ENCODE measurements around the gene UGT1A6. TPM values are rescaled to one million over a fixed set of nuclear protein-coding genes. Genes with fewer than 3 reads are reported as not detected.

The UGT1A6 gene
- total and polyA plus RNA-seq, 12 donors = not detected

DNA sequence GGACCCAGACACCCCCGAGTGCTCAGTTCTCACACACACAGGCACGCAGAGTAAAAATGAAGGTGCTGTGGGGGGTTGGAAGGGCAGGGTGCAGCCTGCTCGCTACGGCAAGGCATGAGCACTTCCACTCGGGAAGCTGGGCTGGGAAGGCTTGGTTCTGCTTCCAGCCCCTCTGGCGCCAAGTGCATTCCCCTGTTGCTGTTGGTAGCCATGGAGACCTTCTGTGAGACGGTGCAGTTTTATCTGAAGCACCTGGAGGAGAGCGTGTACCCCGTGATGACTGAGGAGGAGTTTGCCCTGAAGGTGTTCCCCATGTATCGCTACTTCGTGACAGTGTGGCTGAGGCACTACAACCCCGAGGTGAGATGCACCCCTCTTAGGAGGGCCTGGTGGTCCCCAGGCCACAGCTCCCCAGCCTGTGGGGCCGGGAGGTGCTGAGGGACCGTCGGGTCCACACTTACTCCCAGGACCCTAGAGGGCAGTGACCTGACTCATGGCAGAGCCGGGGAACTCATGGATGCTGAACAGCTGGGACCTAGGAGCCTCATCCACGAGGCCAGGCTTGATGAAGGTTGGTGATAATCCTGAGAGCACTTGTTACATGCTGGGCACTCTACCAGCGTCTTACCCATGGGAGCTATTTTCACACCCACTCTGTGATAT, 100.9 kb downstream of the UGT1A6 start:
- TF ChIP-seq, protein P1, sequence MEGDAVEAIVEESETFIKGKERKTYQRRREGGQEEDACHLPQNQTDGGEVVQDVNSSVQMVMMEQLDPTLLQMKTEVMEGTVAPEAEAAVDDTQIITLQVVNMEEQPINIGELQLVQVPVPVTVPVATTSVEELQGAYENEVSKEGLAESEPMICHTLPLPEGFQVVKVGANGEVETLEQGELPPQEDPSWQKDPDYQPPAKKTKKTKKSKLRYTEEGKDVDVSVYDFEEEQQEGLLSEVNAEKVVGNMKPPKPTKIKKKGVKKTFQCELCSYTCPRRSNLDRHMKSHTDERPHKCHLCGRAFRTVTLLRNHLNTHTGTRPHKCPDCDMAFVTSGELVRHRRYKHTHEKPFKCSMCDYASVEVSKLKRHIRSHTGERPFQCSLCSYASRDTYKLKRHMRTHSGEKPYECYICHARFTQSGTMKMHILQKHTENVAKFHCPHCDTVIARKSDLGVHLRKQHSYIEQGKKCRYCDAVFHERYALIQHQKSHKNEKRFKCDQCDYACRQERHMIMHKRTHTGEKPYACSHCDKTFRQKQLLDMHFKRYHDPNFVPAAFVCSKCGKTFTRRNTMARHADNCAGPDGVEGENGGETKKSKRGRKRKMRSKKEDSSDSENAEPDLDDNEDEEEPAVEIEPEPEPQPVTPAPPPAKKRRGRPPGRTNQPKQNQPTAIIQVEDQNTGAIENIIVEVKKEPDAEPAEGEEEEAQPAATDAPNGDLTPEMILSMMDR (IDR thresholded peaks at IDR 0.05) = no peak
- no peaks in the 10 kb centered on the region for H3K4me1 ChIP-seq
- WGBS, 2 donors = 73 to 76% methylated on average over 18 of the region's 18 CpGs
- ATAC-seq (no peak), DNase-seq (no peak)
- H3K27ac ChIP-seq = no peak overlapping the region
- no peaks in the 10 kb centered on the region for H3K36me3 ChIP-seq
- H3K9me3 ChIP-seq = peaks cover 0 to 4% (median 0%) of the 10 kb centered on the region in 11 donors
- no peak overlapping the region for H3K4me3 ChIP-seq
- intact Hi-C loops (cut with DNase I) = no loop called here
- peaks cover 0 to 7% (median 0%) of the 10 kb centered on the region in 7 donors for H3K27me3 ChIP-seq

DNA sequence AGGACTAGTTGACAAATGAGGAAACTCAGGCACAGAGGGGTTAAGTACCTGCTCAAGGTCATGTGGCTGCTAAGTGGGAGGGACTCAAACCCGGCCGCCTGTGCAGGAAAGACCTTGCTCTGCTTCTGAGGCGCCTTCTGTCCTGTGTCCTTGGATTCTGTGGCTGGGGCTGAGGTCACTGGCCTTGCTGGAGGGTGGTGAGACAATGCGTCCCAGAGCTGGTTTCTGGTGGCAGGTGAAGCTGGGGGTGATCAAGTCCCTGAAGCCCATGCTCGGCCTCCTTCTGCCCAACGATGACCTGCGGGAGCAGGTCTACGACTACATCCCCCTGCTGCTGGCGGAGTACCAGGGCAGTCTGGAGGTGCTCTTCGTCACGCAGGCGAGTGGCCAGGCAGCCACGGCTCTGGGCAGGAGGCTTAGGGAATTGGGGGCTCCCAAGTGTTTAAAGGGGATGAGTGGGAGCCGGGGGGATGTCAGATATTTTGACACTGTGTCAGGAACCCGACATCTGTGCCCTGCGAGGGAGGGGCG, 101.5 kb downstream of the UGT1A6 start:
- TF ChIP-seq, protein P1 (IDR thresholded peaks at IDR 0.05) = no peak
- Histone ChIP-seq H3K36me3 (no peaks in the 10 kb centered on the region), H3K9me3 (peaks cover 0 to 4% (median 0%) of the 10 kb centered on the region in 11 donors), H3K4me1 (no peaks in the 10 kb centered on the region), H3K27ac (no peak overlapping the region), H3K4me3 (no peak overlapping the region), H3K27me3 (peaks cover 0 to 7% (median 0%) of the 10 kb centered on the region in 7 donors)
- DNase-seq = no peak
- no peak for ATAC-seq
- intact Hi-C loops (cut with DNase I) = no loop called here
- WGBS, 2 donors = 74 to 75% methylated on average over 17 of the region's 17 CpGs

DNA sequence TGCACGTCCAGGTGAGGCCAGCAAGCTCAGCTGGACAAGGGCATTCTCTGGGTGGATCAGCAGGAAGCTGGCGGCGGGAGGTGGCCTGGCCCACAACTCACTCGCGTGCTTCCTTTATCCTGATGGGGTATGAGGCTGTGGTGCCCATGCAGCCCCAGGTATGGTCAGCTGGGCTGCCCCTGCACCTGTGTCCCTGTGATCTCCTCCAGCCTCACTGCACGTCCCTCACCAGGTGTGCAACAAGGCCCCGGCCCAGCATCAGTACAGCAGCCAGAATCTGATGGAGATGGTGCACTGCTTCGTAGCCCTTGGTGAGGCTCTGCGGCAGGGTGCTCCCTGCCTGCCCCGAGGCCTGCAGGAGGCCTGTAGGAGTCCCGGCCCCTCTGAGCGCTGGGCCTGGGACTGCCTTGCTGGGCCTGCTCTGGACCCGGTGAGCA, 103.1 kb downstream of the UGT1A6 start:
- Histone ChIP-seq H3K36me3 (no peaks in the 10 kb centered on the region), H3K4me1 (no peaks in the 10 kb centered on the region), H3K4me3 (no peak overlapping the region), H3K27ac (no peak overlapping the region), H3K27me3 (peaks cover 0 to 7% (median 0%) of the 10 kb centered on the region in 7 donors), H3K9me3 (peaks cover 0 to 4% (median 0%) of the 10 kb centered on the region in 11 donors)
- intact Hi-C loops (cut with DNase I) = no loop called here
- ATAC-seq = no peak
- TF ChIP-seq, protein P1 (IDR thresholded peaks at IDR 0.05) = no peak
- 90 to 93% methylated on average over 13 of the region's 13 CpGs for WGBS, 2 donors
- no peak for DNase-seq

DNA sequence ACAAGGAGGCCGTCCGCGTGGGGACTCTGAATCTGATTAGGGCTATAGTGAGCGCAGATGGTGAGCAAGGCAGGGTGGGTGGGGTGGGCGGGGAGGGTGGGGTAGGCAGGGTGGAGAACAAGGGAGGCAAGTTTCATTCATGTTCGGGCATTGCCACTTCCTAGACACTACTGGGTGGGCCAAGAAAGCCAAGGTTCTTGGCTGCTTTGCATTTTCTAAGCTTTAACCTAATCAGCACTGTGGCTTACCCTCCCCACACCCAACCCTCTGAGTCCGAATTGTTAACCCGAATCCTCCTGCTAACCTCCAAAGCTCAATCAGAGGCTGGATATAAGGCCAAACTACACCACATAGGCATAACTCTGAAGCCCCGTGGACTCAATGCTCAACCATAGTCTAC, 103.6 kb downstream of the UGT1A6 start:
- Histone ChIP-seq H3K27me3 (peaks cover 0 to 7% (median 0%) of the 10 kb centered on the region in 7 donors), H3K4me3 (no peak overlapping the region), H3K27ac (no peak overlapping the region), H3K36me3 (no peaks in the 10 kb centered on the region), H3K9me3 (peaks cover 0 to 5% (median 0%) of the 10 kb centered on the region in 11 donors), H3K4me1 (no peaks in the 10 kb centered on the region)
- 85 to 86% methylated on average over 9 of the region's 9 CpGs for WGBS, 2 donors
- ATAC-seq (no peak), DNase-seq (no peak)
- TF ChIP-seq, protein P1 (IDR thresholded peaks at IDR 0.05) = no peak
- intact Hi-C loops (cut with DNase I) = no loop called here

All from heart right ventricle (tissue), 16 donors.